ENCODE results near the gene AP1B1.

The AP1B1 gene

DNA sequence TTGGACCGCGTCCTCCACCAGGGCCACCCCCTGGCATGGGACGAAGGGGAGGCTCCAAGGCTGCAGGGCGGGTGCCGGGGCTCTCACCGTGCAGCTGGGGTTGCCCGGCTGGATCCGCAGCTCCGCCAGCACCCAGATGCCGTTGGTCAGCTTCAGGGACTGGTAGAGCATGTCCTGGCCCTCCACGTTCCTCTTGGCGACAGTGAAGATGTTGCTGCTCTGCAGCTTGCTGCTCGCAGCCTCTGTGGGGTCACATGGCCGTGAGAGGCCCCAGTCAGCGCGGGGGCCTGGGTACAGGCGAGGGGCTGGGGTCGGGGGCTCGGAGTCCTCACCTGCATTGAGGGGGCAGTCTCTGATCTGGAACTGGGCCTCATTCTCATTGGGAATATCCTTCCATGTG lies 58.1 kb downstream of the AP1B1 start:
- DNase-seq, result no peak

DNA sequence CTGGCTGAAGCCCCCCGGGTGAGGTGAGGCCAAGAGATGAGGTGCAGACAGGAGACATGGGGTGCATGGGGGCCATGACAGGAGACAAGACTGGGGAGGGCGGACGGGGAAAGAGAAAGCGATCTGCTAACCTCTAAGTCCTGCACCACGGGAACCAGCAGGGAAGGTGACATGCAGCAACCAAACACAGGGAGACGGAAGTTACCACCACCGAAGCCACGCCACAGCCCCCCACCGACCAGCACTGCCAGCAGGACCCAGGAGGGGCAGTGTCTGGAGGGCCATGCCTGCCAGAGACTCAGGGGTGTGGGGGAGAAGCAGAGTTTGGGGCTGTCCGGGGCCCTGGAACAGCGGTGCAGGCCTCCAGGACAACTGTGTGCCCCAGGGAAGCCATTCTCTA lies 58.8 kb downstream of the AP1B1 start:
- no peak for DNase-seq

DNA sequence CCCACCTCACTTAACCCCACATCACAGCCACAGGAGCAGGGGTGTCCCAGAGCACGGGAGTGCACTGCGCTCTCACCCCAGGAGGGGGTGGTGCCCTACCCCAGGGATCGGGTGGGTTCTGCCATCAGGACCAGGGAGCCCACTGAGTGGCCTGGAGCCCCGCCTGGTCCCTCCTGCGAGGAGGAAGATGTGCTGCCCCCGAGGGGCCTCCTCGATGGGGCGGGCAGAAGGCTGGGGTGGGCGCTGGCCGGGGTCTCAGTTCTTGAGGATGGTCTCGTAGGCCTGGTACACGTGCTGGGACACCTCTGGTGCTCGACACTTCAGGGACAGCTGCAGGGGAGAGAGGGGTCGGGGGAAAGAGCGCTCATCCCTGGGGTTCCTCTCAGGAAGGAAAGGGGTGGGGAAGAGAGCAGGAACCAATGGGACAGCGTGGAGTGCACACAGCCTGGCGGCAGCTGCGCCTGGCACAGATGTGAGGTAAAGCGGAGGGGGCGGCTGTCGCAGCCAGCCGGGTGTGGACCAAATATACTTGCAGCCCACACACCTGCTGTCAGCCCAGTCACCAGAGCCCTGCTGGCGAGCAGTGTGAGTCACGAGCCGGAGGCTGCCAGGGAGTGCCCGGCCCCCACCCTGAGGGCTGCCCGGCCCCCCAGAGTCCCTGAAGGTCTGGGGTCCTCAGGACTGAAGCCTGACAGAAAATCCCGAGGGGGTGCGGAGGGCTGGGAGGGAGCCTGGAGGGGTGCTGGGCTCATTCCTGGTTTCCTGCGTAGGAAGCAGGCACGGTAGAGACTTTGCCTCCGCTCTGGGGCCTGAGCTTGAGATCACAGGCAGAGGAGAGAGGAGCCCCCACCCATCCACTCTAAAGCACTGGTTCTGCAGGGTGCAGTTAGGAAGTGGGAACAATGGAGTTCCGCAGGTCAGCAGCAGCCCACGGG lies 59.5 kb downstream of the AP1B1 start:
- DNase-seq, result no peak

DNA sequence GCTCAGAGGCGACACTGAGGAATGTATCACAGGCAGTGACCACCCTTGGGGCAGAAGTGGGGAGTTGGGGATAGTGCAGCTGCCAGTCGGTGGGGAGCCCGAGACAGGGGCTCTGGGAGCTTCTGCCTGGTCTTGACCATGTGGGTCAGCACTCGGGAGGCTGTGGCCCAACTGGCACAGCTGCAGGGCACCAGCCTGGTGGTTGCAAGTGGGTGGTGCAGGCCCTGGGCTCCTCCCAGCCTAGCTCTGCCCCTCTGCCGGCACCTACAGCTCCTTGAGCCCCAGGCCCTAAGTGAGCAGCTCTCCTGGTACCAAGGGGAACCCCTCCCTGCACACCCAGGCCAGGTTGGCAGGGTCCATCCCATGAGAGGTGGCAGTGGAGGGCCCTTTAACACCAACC lies 60.3 kb downstream of the AP1B1 start:
- no peak for DNase-seq

DNA sequence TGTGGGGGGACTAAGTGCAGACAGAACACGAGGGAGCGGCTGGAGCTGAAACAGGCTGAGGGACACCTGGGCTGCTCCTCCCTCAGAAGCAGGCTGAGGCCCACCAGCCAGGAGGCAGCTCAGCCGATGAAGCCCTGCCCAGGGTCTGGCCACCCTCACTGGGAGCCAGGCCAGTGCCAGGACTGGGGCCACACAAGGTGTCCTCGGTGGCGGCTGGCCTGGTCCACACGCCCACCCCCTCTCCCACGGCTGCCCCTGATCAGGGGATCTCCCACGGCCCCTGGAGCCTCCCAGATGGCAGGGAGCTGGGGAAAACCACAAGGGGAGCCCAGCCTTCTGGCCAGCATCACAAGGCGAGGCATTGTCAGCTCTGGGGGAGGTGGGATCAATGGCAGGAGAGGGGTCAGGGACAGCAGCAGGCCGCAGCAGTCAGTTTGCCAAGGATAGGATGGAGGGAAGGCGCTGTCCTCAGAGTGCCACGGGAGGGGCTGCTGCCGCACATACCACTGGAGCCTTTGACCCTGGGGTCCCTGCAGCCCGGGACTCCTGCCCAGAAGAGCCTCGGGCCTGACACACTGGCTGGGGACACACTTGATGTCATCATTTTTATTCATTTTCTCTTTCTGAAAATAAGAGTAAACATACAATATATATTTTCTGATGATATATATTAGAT lies 61.1 kb downstream of the AP1B1 start:
- no peak for DNase-seq

DNA sequence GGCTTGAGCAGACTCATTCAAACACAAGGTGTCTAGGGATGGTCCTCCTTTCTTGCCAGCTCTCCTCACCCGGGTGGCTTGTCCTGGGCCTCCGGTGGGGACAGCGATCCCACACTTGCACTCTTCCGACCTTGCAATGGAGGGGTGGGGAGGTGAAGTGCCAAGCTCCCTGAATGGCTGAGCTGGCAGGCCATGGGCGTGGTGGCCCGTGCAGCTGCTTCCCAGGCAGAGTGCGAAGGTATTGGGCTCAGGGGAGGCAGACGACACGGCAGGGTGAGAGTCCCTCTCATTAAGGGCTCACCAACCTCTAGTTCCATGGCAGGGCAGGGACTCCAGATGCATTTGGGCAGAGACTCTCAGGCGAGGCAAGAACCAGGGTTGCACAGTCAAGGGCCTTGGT lies 61.9 kb downstream of the AP1B1 start:
- no peak for DNase-seq

DNA sequence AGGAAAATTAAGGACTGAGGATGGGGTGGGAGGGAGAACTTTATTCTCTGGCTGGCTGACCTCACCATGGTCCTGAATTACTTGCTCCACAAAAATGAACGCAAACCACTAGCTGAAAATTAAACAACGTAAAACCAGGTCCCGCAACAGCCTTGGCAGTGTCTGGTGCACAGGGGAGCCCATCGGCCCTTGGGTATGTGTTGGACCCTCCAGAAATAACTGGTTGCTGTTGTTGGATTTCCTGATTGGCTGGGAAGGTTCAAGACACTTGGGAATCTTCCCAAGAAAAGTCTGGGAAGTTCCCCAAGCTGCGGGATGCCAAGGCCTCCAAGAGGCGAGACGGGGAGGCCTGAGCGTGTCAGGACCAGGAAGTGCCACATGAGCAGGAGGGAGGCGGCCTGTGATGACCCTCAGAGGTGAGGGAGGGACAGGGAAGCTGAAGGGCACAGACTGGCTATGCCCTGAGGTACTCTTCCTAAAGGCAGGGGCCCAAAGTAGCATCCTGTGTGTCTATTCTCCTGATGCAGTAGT lies 62.5 kb downstream of the AP1B1 start:
- DNase-seq, result no peak

DNA sequence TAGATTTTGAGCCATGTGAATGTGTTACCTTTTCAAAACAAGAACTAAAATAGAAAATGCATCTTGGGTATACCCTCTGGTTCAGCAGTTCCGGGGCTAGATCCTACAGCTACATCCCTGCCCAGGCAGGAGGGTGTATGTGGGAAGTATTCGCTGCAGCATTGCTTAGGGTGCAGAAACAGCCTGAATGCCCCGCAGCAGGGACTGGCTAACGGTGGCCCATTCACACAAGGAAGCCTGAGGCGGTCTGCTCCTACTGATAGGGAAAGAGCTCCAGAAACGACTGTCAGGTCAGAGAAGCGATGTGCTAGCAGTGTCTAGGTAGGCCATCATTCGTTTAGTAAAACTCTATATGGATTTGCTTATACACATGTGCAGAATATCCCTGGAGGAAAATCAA lies 63.0 kb downstream of the AP1B1 start:
- no peak for DNase-seq

DNA sequence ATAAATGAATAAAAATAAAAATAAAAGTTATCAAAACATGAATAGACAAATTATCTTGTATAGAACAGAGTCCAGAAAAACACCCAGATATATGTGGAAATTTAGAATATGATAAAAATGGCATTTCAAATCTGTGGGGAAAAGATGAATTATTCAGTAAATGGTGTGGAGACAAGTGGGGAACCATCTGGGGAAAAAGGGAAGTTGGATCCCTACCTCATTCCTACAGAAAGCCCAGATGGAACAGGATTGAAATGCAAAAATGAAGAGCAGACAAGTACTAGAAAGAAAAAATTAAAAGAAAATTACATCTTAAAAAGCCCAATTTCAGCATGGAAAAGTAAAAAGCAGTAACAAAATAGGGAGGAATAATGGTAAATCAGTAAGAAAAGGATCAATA lies 64.7 kb downstream of the AP1B1 start:
- DNase-seq, result no peak

DNA sequence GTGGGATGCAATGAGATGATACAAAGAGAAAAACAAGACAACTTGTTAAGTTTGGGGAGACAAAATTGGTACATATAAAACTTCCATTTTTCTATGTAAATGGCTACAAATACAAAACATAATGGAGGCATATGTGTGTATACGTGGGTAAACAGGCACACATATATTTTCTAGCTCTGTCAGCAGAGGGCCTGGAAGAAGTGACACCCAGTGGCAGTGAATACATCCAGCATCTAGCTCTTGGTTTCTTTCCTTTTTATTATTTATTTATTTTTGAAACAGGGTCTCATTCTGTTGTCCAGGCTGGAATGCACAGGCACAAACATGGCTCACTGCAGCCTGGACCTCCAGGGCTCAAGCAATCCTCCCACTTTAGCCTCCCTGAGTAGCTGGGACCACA lies 67.8 kb downstream of the AP1B1 start:
- no peak for DNase-seq

DNA sequence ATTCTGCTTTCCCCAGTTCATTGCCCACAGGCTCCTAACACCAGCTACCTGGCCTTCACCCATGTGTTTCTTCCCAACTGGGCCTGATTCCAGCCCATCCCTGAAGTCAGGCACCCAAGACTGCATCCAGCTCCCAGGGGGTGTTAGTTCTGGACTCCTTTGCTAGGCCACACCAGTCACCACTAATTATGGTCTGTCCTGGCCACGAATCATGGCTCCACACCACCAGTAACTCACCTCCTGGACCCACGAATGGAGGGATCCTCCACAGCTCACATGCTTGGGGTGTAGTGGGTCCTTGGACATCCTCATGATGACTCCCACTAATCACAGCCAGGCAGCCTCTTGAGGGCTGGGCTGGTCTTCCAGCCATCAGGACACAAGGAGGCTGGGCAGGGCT lies 69.3 kb downstream of the AP1B1 start:
- no peak for DNase-seq

DNA sequence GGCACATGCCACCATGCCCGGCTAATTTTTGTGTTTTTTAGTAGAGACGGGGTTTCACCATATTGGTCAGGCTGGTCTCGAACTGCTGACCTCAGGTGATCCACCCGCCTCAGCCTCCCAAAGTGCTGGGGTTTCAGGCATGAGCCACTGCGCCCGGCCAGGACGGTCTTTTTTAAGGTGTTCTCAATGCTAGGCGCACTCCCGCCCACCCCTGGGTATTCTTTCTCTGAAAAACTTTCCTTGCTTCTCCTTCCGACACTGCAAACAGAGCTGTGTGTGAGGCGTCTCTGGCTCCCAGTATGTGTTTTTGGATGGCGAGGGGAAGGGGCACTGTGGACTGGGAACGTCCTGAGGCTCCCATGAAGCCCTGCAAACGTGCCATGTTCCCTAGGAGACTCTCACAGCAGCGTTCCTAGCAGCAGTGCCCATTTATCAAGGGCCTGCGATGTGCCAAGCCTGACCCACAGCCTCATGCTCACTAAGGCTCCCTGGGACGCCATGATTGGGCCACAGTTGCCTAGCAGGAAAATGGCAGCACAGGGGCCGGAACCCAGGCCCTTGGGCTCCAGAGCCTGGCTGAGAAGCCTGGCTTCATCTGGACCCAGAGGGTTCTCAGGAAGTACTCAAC lies 70.4 kb downstream of the AP1B1 start:
- no peak for DNase-seq

DNA sequence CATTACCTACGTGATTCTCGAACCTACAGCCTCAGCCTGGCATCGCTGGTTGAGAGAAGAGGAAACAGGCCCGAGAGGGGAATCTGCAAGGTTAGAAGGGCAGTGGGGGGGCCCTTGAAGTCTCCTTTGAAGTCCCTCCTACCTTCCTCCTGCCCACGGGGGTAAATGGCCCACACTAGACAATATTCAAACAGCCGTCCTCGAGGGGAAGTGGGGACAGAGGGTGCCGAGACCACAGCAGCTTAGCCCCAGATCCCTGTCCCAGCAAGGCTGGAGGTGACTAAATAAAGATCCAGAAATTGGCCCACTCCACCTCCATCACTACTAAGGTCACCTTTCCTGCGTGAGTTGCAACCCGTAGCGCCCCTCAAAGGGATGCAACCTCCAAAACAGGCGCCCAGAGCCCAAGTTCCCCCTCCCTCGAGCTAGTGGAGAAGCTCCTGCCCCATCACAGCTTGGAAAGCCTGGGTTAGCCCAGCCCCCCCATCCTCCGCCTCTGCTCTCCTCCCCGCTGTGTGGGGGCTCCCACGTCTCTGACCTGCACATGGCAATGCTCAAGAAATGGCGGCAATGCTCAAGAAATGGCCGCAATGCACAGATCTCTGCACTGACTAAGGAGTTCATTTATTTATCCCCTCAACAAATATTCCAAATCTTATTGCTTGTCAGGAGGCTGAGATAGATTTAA lies 72.1 kb downstream of the AP1B1 start:
- no peak for DNase-seq

DNA sequence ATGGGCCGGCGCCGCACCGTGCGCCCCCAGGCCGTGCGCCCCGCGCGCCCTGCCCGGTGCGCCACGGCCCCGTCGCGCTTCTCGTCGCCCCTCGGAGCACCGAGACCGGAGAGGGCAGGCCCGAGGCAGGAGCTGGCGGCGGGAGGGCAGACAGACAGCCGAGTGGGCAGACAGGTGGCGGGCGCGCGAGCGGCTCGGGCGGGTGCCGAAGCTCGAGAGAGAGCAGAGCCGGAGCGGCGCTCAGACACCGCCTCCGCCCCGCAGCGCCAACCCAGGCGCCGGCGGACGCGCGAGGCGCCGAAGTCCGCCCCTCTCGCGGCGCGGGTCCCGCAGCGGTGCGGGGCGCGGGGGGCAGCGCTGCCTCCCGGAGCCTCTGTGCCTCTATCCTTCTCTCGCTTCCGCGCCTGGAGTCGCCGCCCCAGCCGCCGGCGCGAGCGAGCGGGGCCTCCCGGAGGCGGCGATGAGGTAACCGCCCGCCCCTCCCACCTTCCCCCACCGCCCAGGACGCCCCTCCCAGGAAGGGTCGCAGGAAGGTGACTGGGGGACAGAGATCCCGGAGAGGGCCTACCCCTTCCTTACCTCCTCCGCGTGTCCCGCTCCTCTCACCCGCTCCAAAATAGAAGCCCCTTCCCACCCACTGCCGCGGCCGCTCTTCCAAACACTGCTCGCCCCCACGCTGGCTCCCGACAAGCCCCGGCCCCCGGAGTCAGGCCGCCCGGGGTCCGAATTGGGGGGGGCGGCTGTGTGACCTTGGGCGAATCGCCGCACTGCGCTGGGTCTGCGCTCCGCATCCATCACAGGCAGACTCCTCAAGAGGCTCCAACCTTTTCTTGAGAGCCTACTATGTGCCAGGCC lies 72.9 kb downstream of the AP1B1 start, which contains the start of gene RASL10A:
RASL10A (minus strand) TSS at position 412 of the 855 bp plus-strand sequence. CDS start 451 bp downstream, outside the sequence.
- DNase-seq, result no peak

DNA sequence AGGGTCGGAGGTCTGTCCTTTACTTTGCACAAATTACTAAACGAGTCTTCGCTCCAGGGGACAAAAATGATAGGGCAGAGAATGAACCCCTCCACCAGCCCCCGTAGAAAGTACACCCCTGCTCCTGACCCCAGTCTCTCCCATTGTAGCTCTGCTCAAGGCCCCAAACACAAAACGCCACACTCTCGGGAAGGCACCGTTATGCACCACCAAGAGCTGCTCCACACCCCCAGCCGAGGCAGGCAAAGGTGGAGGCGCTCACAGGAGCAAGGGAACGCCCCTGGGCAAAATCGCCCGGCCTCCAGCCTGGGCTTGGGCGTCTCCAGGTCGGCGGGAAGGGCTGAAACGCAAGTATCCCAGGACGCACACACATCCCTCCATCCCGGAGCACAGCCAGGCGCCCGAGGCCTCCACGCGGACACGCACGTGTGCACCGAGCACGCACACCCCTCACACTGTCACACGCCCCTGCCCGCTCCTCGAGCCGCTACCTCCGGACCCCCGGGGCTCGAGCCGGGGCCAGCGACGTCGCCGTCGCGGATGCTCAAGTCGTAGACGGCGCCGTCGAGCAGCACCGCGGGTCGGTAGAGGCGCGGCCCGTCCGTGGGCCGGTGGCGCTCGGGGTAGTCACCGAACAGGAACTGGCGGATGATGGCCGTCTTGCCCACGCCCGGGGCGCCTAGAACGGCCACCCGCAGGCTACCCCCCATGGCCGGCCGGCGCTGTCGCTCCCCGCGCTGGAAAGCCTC lies 73.7 kb downstream of the AP1B1 start:
- no peak for DNase-seq

DNA sequence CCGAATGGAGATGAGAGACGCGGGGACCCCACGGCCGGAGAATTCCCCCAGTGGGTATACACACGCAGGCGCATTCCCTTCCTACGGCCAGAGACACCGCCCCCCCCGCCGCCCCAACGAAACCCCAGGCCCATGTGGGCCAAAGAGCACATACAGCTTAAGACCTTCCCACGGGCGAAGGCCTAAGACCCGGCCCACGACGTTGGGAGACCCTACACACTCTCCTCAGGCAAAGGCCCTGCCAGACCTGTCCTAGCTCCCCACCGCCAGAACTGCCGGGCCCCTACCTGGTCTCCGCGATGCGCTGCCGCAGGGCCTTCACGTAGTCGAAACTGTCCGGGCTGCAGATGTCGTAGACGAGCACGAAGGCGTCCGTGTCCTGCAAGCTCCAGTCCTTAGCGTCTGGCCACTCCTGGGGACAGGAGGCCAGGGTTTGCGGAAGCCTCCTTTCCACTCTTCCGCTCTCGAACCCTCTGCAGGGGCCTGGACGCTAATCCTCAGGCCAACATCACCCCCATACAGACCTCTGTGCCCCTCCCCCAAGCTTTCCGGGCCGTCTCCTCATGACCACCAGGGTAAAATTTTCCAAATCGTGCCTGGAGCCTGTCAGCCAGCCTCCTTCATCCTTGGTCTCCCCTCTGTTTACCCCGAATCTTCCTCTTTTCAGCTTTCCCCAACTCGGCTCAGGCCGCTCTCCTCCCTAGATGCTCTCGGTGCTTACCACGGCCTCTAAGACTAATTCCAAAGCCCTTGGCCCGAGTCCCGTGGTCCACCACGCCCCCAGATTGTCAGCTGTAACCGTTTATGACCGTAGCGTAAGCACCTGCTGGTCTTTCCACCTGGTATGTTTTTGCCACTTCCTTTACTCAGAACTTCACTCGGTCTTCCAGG lies 74.5 kb downstream of the AP1B1 start:
- no peak for DNase-seq

DNA sequence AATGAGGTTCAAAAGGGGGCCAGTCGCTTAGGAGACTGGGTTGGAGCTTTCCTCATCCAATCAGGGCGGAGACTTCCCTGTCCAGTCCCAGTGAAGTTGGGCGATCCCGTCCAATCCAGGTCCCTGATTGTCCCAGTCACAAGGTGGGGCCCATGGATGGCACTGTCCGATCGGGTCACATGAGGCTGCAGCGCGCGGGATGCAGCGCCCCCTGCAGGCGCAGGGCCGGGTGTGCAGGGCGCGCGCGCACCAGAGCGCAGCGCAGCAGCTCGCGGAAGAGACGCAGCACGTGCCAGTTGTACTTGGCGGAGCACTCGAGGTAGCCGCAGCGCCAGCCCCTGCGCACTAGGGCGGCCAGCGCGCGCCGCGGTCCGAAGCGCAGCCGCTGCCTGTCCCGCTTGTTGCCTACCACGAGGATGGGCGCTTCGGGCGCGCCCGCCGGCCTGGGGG lies 75.2 kb downstream of the AP1B1 start:
- DNase-seq, result no peak

DNA sequence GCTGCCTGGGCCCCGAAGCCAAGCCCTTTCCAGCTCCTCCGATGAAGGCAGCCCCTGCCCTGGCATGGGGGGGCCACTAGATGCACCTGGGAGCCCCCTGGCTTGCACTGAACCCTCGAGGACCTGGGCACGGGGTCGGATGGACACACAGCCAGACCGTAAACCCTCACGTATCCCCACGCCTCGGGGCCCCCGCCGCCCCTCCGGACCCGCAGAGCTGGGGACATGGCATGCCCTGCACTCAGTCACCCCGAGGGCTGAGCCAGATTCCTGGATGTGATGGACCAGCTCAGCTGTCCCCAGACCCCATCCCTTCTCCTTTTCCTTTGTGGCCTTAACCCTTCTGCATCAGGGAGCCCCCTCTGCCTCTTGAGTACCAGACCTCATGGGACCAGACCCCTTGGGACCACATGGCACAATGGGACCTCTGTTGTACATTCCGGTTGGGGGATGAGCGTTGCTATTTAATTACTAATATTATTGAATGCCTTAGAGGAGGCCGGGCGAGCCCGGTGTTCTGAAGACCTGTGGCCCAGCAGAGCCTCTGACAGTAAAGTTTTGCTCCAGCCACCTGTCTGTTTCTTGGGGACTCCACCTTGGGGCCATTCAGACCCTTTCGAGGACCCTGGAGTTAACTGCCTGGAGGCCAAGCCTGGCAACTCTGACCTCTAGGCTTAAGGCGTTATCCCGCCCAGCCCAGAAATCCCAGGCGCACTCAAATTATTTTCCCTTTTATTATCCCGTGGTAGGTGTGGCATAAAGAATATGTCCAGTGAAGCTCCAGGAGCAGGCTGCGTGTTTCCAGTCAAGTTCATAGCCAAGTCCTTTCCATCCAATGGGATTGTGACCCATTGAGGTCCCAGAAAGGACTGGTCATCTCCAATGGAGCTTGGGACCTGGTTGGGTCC lies 75.9 kb downstream of the AP1B1 start:
- no peak for DNase-seq
